ENCODE results near the gene MYO1C. TPM values are rescaled to one million over a fixed set of nuclear protein-coding genes. Genes with fewer than 3 reads are reported as not detected.

The MYO1C gene
- total RNA-seq, 1 experiment from 2014 or later = 251 TPM

DNA sequence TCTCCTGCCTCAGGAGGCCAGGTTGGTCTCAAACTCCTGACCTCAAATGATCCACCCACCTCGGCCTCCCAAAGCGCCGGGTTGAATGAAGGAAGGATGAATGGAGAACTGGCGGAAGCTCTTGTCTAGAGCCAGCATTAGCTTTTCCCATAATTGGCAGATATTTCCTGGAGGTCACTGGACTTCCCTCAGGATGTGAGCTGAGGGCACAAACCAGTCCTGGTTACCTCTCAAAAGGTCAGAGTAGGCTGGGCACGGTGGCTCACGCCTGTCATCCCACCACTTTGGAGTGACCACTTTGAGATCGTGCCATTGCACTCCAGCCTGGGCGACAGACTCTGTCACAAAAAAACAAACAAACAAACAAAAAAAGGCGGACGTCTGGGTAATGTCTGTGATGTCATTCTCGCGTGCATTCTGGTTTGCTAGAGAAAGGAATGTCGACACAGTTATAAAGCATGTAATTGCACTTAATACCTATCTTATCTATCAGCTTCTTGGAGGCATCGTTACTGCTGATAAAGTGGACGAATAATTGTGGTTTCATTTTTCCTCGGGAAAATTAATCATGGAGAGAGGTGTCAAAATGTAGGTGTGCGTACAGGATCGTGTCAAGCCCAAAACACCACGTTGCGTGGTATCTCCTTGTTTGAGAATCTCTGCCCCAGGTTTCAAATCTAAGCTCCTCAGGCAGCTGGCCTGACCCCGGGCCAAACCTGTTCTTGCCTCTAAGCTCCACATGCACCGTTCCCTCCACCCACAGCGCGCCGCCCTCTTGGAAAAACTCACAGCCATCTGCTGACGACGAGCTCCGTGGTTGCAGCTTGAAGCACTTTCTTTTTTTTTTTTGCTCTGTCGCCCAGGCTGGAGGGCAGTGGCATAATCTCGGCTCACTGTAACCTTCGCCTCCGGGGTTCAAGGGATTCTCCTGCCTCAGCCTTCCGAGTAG lies 30.0 kb downstream of the MYO1C start:
- ChIA-PET POLR2A (interaction anchor here (0.6 kb wide), 1 partner anchor 1160 kb away, joined by 6 read pairs; no protein-coding TSS in a partner anchor), CTCF (no interaction called here)
- Histone ChIP-seq H3K27me3 (ENCODE audit: control insufficient read depth, insufficient read depth, low read length) (no peaks in the 10 kb centered on the region), H3K4me3 (ENCODE audit: low read depth in 2 of 2, low read length in 2 of 2) (peak overlapping the region; percentile 39 to 61), H3K36me3 (ENCODE audit: control insufficient read depth, insufficient read depth, low read length) (no peaks in the 10 kb centered on the region; the same call in 1 of the 2 replicates), H3K9me3 (ENCODE audit: control insufficient read depth, insufficient read depth, low read depth, low read length) (no peaks in the 10 kb centered on the region), H3K27ac (ENCODE audit: low read length) (peak overlapping the region; percentile 66), H3K4me1 (ENCODE audit: control insufficient read depth, insufficient read depth, low read length) (peaks cover 20% of the 10 kb centered on the region)
- intact Hi-C loops (cut with micrococcal nuclease; ENCODE audit: unreplicated experiment) = no loop called here
- in situ Hi-C loops (cut with HindIII; ENCODE audit: low pct_unique_long_range_greater_than_20kb, low sequenced_read_pairs) = no loop called here
- ATAC-seq (peak; percentile 30), DNase-seq (ENCODE audit: low read depth, low spot score) (no peak)
- 0 out of 2 replicates have a peak, but pooled peaks have one; percentile 14 for TF ChIP-seq TCF7L2 (IDR thresholded peaks at IDR 0.05; ENCODE audit: low read depth, low read length)
- TF ChIP-seq, protein P1, sequence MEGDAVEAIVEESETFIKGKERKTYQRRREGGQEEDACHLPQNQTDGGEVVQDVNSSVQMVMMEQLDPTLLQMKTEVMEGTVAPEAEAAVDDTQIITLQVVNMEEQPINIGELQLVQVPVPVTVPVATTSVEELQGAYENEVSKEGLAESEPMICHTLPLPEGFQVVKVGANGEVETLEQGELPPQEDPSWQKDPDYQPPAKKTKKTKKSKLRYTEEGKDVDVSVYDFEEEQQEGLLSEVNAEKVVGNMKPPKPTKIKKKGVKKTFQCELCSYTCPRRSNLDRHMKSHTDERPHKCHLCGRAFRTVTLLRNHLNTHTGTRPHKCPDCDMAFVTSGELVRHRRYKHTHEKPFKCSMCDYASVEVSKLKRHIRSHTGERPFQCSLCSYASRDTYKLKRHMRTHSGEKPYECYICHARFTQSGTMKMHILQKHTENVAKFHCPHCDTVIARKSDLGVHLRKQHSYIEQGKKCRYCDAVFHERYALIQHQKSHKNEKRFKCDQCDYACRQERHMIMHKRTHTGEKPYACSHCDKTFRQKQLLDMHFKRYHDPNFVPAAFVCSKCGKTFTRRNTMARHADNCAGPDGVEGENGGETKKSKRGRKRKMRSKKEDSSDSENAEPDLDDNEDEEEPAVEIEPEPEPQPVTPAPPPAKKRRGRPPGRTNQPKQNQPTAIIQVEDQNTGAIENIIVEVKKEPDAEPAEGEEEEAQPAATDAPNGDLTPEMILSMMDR (IDR thresholded peaks at IDR 0.05) = no peak
- TF ChIP-seq POLR2AphosphoS5 (IDR thresholded peaks at IDR 0.05; ENCODE audit: low read depth, low read length) = peak; percentile 60
- TF ChIP-seq SIN3A (IDR thresholded peaks at IDR 0.05; ENCODE audit: borderline replicate concordance, insufficient read depth, low read depth, low read length) = no peak
- TF ChIP-seq, protein P2, sequence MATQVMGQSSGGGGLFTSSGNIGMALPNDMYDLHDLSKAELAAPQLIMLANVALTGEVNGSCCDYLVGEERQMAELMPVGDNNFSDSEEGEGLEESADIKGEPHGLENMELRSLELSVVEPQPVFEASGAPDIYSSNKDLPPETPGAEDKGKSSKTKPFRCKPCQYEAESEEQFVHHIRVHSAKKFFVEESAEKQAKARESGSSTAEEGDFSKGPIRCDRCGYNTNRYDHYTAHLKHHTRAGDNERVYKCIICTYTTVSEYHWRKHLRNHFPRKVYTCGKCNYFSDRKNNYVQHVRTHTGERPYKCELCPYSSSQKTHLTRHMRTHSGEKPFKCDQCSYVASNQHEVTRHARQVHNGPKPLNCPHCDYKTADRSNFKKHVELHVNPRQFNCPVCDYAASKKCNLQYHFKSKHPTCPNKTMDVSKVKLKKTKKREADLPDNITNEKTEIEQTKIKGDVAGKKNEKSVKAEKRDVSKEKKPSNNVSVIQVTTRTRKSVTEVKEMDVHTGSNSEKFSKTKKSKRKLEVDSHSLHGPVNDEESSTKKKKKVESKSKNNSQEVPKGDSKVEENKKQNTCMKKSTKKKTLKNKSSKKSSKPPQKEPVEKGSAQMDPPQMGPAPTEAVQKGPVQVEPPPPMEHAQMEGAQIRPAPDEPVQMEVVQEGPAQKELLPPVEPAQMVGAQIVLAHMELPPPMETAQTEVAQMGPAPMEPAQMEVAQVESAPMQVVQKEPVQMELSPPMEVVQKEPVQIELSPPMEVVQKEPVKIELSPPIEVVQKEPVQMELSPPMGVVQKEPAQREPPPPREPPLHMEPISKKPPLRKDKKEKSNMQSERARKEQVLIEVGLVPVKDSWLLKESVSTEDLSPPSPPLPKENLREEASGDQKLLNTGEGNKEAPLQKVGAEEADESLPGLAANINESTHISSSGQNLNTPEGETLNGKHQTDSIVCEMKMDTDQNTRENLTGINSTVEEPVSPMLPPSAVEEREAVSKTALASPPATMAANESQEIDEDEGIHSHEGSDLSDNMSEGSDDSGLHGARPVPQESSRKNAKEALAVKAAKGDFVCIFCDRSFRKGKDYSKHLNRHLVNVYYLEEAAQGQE (IDR thresholded peaks at IDR 0.05; ENCODE audit: insufficient read depth in 1 of 2, low read depth in 2 of 2, low read length in 1 of 2) = no peak
- BruUV-seq (replicated peaks) = TSS peak; percentile 74

DNA sequence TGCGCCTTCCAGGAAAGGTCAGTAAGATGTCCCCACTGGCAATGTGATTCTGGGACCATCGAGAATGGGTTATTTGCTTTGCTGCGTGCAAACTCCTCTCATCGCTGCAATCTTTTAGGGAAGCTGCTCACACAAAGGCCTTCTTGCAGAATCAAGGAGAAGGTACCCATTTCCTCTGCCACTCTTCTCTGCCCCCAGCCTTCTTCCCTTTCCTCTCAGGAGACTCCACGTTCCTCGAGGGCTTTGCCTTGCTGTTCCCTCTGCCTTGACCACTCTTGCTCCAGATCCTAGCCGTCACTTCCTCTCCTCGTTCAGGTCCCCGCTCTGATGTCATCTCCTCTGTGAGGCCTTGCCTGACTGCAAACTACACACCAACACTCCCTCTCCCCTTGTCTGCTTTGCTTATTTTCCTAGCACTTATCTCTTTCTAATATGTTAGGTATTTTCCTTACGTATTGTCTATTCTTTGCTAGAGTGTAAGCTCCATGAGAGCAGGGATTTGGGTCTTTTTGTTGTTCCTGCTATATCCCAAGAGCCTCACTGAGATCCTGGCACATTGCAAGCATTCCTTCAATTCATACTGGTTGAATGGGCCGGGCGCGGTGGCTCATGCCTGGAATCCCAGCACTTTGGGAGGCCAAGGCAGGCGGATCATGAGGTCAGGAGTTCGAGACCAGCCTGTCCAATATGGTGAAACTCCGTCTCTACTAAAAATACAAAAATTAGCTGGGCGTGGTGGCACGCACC lies 31.1 kb downstream of the MYO1C start:
- ChIA-PET POLR2A (no interaction called here), CTCF (interaction anchor here (0.6 kb wide), 1 partner anchor 33 kb away, joined by 6 read pairs; no protein-coding TSS in a partner anchor)
- Histone ChIP-seq H3K9me3 (ENCODE audit: control insufficient read depth, insufficient read depth, low read depth, low read length) (no peaks in the 10 kb centered on the region), H3K27ac (ENCODE audit: low read length) (peak overlapping the region; percentile 63), H3K4me3 (ENCODE audit: low read depth in 2 of 2, low read length in 2 of 2) (no peak overlapping the region), H3K36me3 (ENCODE audit: control insufficient read depth, insufficient read depth, low read length) (no peaks in the 10 kb centered on the region; the same call in 1 of the 2 replicates), H3K27me3 (ENCODE audit: control insufficient read depth, insufficient read depth, low read length) (no peaks in the 10 kb centered on the region), H3K4me1 (ENCODE audit: control insufficient read depth, insufficient read depth, low read length) (peaks cover 20% of the 10 kb centered on the region)
- TSS peak; percentile 54 for BruUV-seq (replicated peaks)
- DNase-seq (ENCODE audit: low read depth, low spot score) (no peak), ATAC-seq (no peak)
- TF ChIP-seq SIN3A (IDR thresholded peaks at IDR 0.05; ENCODE audit: borderline replicate concordance, insufficient read depth, low read depth, low read length) = no peak
- TF ChIP-seq, protein P2 (IDR thresholded peaks at IDR 0.05; ENCODE audit: insufficient read depth in 1 of 2, low read depth in 2 of 2, low read length in 1 of 2) = no peak
- TF ChIP-seq POLR2AphosphoS5 (IDR thresholded peaks at IDR 0.05; ENCODE audit: low read depth, low read length) = peak; percentile 51; the same call in 1 of the 2 replicates
- in situ Hi-C loops (cut with HindIII; ENCODE audit: low pct_unique_long_range_greater_than_20kb, low sequenced_read_pairs) (no loop called here), intact Hi-C loops (cut with micrococcal nuclease; ENCODE audit: unreplicated experiment) (no loop called here)
